Cardiac muscle cell (in vitro differentiated cells and primary cell): ENCODE data around the gene LY9. TPM values are rescaled to one million over a fixed set of nuclear protein-coding genes. Genes with fewer than 3 reads are reported as not detected.
"Not testable (repeated sequence)": the region's sequence is repeated elsewhere in the genome, so short reads cannot be mapped to it uniquely, and the experiment has no call there.

ENCODE experiments used
- DNase-seq, 2 donors: peaks; one replicate each; pipeline versions ENCODE4 v3.0.0 to v3.0.0-alpha.2; 2010 to 2017; ENCODE audit warnings: low read depth in 1 of 2, low spot score in 1 of 2
- H3K27ac ChIP-seq: fragments of 200-600 bp; sonication (generic); 2 replicates; pipeline ENCODE4 v1.5.1; 2016
- H3K27me3 ChIP-seq: fragments of 200-600 bp; sonication (generic); 2 replicates; pipeline ENCODE4 v1.6.0; 2016; ENCODE audit warnings: control low read depth
- H3K36me3 ChIP-seq: fragments of 200-600 bp; sonication (generic); 2 replicates; pipeline ENCODE4 v1.5.1; 2016; ENCODE audit warnings: control low read depth
- H3K4me1 ChIP-seq: fragments of 200-600 bp; sonication (generic); 2 replicates; pipeline ENCODE4 v1.8.1; 2017; ENCODE audit warnings: low read depth, mild to moderate bottlenecking, mixed run types
- H3K4me3 ChIP-seq: fragments of 200-600 bp; sonication (generic); 2 replicates; pipeline ENCODE4 v1.5.1; 2016; ENCODE audit warnings: mild to moderate bottlenecking
- H3K9me3 ChIP-seq: fragments of 200-600 bp; sonication (generic); 2 replicates; pipeline ENCODE4 v1.5.1; 2017; ENCODE audit warnings: low read depth, mild to moderate bottlenecking, control low read depth
- CTCF ChIP-seq: IDR thresholded peaks from 2 replicates; pipeline ENCODE4 v1.5.1; 2012; ENCODE audit warnings: low read depth, mild to moderate bottlenecking, low read length
- polyA plus RNA-seq: library from polyadenylated mRNA; unstranded; fragments of >200 nt; fragmentation: Nextera tagmentation; extraction: Ambion mirVana; gene quantifications from 2 replicates; pipeline ENCODE4 v1.2.1, GENCODE V29; 2016
- total RNA-seq: library from RNA; depleted of rRNA; stranded (reverse); fragments of >200 nt; gene quantifications from 2 replicates; pipeline ENCODE4 v1.2.3, GENCODE V29; 2016

The LY9 gene
- total and polyA plus RNA-seq, 2 experiments from 2014 or later = not detected

GRCh38 chr1:160779626-160780397, 16.2 kb upstream of the LY9 start:
- H3K36me3 ChIP-seq = no peaks in the 10 kb centered on the region
- H3K27ac ChIP-seq = no peak overlapping the region
- peak; percentile 36 for TF ChIP-seq CTCF
- no peaks in the 10 kb centered on the region for H3K9me3 ChIP-seq
- peak in 1 of 2 donors; percentile 7 for DNase-seq
- no peak overlapping the region for H3K4me3 ChIP-seq
- peaks cover 4% of the 10 kb centered on the region for H3K27me3 ChIP-seq
- H3K4me1 ChIP-seq = no peaks in the 10 kb centered on the region

GRCh38 chr1:160780398-160780755, 15.6 kb upstream of the LY9 start:
- no peak for DNase-seq
- TF ChIP-seq CTCF = no peak
- H3K36me3 ChIP-seq = no peaks in the 10 kb centered on the region
- no peaks in the 10 kb centered on the region for H3K4me1 ChIP-seq
- H3K9me3 ChIP-seq = no peaks in the 10 kb centered on the region
- H3K27me3 ChIP-seq = peaks cover 4% of the 10 kb centered on the region
- H3K27ac ChIP-seq = no peak overlapping the region
- H3K4me3 ChIP-seq = no peak overlapping the region

GRCh38 chr1:160781186-160781766, 14.7 kb upstream of the LY9 start:
- H3K36me3 ChIP-seq = no peaks in the 10 kb centered on the region
- H3K27ac ChIP-seq = no peak overlapping the region
- no peaks in the 10 kb centered on the region for H3K9me3 ChIP-seq
- DNase-seq = no peak
- H3K4me3 ChIP-seq = no peak overlapping the region
- H3K4me1 ChIP-seq = no peaks in the 10 kb centered on the region
- H3K27me3 ChIP-seq = peaks cover 2% of the 10 kb centered on the region
- TF ChIP-seq CTCF = no peak

- H3K27me3 ChIP-seq = no peaks in the 10 kb centered on the region
- H3K9me3 ChIP-seq = no peaks in the 10 kb centered on the region
- no peak for DNase-seq
- H3K4me3 ChIP-seq = no peak overlapping the region
- H3K27ac ChIP-seq = no peak overlapping the region
- no peak for TF ChIP-seq CTCF
- no peaks in the 10 kb centered on the region for H3K4me1 ChIP-seq
- no peaks in the 10 kb centered on the region for H3K36me3 ChIP-seq
These were observed 13.9 kb upstream of the LY9 start for GRCh38 chr1:160781914-160782689.

- not testable (repeated sequence) for H3K9me3 ChIP-seq, H3K4me3 ChIP-seq, H3K4me1 ChIP-seq, H3K27me3 ChIP-seq, H3K27ac ChIP-seq, H3K36me3 ChIP-seq, DNase-seq
These were observed 12.8 kb upstream of the LY9 start for GRCh38 chr1:160782988-160783765.
